NCI-H2107 treated with DMSO at 0.1 percent for 48 hours (cell line): ENCODE results near the gene C11orf68.

ENCODE experiments used
- DNase-seq: peaks from one replicate; lab custom pipeline; 2025; ENCODE audit not compliant: unreplicated experiment; lab: John Stamatoyannopoulos, UW

C11orf68 gene

DNA sequence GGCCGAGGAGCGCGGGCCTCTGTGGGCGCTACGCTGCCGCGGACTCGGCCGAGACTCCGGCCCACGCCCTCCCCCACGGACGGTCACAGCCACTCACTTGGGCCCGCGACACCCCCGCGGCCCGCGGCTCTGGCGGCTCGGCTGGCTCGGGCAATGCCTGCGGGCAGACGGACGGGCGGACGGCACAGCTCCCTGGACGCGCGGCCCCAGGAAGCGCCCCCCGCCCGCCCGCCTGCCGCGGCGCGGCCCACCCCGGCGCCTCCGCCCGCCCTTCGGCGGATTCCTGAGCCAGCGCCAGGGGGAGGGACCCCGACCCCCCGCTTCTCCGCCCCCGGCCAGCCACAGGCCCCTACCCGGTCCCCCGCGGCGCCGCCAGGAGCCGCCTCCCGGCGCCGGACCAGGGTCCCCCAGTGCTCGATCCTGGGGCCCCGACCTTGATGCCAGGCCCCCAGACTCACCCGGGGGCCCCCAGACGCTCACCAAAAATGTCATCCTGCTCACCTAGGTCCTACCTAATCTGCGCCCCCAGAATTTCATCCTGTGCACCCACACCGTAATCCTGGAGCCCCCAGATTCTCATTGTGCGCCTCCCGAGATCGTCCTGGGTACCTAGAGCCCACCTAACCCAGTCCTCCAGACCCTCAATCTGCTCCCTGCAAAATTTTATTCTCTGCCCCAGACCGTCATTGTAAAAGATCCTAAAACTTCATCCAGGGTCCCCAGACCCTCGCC, 46.1 kb downstream of the C11orf68 start, which contains the start of gene EFEMP2:
EFEMP2 (minus strand) TSS at position 215 of the 732 bp plus-strand sequence. CDS start 446 bp downstream, outside the sequence.
- no peak for DNase-seq

DNA sequence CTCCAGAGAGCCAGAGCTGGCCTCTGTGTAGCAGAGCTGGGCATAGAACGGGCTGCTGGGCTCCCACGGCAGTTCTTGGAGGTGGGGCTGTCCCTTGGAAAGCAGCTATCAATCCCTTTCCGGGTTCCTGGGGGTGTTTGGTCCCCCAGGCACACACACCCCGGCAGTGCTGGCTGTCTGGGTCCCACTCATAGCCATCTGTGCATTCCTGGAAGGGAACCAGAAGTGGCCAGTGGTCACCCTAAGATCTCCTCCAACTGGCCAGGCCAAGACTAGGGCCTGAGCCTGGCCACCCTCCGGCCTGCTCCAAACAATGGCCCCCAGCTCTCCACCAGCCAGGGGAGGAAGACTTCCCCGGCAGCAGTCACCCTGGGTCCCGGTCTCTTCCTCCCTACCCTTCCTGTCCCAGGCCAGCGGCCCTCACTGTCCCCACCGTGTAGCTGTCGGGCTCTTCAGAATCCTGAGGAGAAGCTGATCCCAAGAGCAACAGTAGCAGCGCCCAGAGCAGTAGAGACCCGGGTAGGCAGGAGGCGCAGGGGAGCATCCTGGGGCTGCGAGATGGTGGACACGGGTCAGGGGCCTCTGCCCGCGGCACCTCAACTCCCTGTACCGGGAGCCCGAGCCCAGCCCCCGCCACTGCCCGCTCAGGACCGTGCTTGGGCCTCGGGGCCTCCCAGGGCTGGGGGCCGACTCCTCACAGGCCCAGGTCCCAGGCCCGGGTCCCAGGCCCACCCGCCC, 46.9 kb downstream of the C11orf68 start:
- DNase-seq, result no peak

DNA sequence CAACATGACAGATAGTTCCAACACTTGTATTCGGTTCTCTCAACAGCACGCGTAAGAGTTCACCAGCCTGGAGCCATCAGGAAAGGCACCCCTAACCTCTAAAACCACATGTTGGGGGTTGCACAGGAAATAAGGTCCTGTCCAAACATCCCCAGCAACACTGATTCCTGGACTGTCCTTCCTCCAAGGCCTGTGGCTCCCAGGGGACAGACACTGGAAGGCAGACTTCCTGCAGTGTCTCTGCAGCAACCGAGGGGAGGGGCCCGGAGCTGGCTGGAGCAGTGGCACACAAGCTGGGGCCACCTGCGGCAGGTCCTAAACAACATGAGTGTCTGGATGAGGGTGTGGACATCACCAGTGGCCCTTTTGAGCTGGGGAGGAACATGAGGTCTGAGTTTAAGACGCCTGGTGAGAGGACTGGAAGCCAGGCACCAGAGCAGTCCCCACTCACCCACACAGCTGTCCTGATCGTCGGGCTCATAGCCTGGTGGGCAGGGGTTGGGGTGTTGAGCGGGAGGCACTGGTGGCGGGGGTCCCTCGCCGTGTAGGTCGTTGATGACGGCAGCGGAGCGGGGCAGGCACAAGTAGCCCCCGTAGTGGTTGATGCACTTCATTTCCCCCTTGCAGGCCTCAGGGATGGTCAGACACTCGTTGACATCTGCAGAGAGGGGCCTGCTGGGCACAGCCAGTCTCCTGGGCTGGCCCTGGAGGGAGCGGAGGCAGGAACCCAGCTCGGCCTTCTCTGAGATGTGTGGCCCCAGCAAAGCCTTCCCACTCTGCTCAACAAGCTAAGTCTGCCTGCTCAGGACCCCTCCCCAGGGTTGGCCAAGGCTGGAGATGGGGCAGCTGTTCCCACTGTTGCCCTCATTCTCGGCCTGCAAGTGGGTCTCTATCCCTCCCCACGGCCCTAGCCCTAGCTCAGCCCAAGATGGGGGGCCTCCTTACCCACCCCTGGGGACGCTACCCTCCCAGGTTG, 47.9 kb downstream of the C11orf68 start:
- DNase-seq, result no peak

DNA sequence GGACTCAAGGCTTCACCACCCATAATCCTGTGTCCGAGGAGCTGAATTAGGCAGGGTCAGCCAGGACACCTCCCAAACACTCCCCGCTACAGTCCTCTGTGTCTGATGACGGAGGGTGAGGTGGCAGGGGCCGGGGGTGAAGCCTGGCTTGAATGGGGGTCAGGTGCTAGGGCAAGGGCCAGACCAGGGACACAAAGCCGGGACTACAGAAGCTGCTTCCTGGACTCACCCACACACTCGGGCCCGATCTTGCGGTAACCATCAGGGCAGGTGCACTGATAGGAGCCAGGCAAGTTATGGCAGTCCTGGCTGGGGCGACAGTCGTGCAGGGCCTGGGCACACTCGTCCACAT, 48.6 kb downstream of the C11orf68 start:
- no peak for DNase-seq

- DNase-seq, result no peak
Measured at GRCh38 chr11:65869643-65870306, 49.1 kb downstream of the C11orf68 start.

DNA sequence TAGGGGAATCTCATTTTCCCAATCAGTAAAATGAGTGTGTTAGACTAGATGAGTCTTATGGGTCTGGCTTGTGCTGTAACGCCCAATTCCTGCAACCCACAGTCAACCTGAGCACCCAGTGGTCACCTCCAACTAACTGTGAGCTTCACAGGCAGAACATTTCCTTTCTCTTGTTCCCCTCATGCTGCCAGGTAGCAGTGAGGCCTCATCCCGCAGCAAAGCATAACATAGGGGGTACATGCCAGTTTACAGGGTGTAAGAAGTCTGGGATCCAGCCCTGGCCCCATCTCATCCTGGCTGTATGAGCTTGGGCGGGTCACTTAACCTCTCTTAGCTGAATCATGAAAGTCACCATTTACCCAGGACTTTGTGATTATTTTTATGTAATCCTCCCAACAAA, 50.0 kb downstream of the C11orf68 start:
- no peak for DNase-seq

DNA sequence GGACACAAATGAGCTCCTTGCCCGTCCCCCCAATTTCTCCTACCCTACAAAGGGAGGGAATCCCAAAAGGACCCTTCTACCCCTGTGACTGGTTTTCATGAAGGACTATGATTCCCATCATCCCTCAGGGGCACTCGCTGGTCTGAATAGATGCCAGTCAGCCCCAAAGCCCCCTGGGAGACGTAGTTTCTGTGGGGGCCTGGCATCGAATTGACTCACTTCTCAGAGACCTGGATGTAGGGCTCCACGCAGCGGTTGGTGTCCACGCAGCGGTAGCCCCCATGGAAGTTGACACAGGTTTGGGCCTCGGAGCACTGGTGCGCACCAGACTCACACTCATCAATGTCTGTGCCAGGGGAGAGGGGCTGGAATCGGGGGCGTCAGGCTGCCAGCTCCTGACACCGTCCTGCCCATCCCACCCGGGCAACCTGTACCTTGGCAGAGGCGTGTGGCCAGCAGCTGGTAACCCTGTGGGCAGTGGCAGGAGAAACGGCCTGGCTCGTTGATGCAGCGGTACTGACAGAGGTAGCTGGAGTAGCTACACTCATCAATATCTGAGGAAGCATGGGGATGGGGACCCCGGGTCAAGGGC, 50.7 kb downstream of the C11orf68 start:
- DNase-seq, result no peak

GRCh38 chr11:65867284-65868071, 51.4 kb downstream of the C11orf68 start:
- no peak for DNase-seq
